GM19452 (cell line): ENCODE results near the gene TGM6.
"Not testable (repeated sequence)": the region's sequence is repeated elsewhere in the genome, so short reads cannot be mapped to it uniquely, and the experiment has no call there.

Experiments
- ATAC-seq: cut with Tn5 transposase; IDR thresholded peaks from one replicate; pipeline ENCODE4 v1.9.1; 2021; ENCODE audit not compliant: unreplicated experiment

The TGM6 gene

DNA sequence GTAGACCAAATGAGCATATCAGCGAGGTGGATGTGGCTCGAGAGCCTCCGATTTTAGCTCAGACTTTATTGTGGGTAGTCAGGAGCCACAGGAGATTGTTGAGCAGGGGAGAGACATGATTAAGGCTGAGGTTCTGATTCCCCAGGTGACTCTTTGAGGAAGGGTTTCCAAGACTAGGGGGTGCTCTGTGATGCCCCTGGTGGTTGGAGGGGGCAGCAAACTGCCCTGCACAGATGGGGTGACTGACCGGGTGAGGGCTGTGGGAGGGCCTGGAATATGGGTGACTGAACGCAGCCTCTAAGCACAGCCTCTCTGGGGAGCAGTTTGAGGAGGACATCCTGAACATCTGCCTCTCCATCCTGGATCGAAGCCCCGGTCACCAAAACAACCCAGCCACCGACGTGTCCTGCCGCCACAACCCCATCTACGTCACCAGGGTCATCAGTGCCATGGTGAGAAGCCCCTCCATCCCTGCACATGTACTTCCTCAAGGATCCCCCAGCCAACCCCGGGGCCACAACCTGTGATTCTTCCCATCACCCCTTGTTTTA lies 17.0 kb downstream of the TGM6 start:
- no peak for ATAC-seq

DNA sequence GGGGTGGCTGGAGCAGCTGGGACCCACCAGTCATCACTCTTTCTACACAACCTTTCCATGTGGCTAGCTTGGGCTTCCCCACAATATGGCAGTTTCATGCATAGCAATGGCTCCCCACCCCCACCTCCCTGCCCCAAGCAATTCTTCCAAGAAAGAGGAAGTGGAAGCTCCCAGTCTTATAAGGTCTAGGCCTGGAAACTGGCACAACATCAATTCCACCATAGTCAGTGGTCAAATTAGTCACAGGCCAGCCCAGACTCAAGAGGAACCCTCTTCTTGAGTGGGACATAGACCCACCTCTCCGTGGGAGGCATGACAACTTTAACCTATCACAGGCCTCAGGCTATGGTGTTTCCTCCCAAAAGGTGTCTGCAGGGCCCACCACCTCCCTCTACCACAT lies 17.7 kb downstream of the TGM6 start:
- ATAC-seq: no peak

DNA sequence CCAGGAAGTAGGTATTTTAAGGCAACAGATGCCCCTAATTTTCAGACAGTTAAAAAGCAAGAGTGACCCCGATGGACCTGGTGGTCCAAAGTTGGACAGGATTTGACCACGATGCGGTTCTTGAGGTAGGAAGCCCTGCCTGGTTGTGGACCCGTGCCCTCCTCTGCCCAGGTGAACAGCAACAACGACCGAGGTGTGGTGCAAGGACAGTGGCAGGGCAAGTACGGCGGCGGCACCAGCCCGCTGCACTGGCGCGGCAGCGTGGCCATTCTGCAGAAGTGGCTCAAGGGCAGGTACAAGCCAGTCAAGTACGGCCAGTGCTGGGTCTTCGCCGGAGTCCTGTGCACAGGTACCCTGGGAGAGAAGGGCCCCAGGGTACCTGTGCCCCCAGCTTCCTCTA lies 18.7 kb downstream of the TGM6 start:
- no peak for ATAC-seq

DNA sequence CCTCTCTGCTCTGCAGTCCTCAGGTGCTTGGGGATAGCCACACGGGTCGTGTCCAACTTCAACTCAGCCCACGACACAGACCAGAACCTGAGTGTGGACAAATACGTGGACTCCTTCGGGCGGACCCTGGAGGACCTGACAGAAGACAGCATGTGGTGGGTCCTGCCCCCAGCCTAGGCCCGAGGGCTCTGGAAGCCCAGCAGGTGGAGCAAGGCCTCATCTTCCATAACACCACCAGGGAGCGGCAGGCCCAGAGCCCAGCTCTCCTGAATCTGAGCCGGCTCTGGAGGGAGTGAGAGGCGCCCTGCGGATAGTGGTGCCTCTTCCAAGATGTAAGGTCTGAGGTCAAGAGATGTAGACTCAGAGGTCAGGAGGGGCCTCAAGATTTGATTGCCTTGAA lies 19.6 kb downstream of the TGM6 start:
- no peak for ATAC-seq

DNA sequence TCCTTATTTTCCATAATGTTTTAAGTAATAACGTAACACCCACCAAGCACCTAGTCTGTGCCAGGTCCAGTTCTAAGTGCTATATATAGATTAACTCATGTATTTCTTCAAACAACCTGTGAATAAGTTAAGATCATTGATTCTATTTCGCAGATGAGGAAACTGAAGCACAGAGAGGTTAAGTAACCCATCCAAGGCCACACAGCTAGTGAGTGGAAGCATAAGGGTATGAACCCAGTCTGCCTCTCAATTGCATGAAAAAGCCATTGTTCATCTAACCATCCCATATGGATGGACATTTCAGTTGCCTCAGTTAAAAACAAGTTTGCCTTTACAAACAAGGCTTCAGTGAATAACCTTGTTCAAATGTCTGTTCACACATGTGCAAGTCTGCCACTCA lies 20.8 kb downstream of the TGM6 start:
- ATAC-seq: no peak

DNA sequence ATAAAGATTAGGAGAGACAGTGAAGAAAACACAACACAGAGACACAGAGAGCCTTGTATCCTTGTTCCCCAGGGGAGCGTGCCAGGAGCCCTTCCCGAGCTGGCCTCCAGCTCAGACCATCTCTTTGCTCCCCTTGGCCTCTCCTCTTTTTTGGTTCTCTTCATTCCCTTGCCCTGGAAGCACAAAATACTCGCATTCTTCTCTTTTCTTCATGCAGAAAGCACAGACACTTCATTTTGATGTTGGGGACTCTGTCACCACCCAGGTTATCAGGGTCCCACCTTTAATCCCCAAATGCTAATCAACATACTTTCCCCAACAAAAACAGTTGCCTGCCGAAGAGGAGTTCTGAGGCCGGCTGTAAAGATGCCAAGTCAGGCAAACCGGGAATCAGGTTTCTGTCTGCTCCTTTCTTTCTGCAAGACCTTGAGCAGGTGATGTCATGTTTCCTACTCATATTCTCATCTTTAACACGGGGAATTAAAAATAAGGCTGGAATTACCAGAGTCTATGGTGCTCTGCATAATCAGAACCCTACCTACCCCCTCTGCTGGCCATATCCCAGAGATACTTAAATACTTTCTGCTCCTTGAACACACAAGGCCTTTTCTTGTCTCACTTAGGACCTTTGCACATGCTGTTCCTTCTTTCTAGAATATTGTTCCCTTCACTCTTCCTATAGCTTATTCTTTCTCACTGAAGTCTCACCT lies 21.7 kb downstream of the TGM6 start:
- ATAC-seq: no peak

DNA sequence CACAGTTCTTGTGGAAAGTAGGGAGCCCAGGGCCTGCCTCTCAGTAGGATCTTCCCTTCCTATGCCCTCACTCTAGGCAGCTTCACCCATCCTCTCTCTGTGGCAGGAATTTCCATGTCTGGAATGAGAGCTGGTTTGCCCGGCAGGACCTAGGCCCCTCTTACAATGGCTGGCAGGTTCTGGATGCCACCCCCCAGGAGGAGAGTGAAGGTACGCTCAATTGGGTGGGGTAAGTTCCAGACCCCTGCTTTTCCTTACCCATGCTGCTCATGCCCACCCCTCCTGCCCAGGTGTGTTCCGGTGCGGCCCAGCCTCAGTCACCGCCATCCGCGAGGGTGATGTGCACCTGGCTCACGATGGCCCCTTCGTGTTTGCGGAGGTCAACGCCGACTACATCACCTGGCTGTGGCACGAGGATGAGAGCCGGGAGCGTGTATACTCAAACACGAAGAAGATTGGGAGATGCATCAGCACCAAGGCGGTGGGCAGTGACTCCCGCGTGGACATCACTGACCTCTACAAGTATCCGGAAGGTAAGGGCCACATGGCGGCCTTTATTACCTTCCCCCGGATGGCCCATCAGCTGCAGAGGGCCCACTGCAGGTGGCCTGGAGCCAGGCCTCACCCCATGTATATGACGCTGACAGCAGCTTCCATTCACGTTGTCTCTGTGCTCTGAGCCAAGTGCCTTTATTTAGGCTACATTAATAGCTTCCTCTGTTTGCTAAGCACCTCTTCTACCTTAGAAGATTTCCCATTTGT lies 22.8 kb downstream of the TGM6 start:
- ATAC-seq: no peak

DNA sequence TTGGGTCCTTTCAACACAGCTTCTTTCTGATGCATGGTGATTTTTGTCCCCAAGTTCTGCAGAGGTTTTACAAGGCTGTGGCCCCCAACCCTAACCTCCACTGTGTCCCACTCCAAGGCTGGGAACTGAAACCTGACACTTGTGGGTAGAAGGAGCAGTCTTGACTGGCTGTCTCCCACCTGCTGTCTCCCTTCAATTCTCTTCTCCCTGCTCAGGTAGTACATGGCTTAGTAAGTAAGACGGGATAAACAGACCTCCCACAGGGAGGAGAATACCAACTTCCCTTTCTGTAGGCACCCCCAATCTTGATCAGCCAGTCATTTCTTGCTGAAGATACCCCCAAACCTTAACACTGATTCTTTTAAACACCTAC lies 25.0 kb downstream of the TGM6 start:
- no peak for ATAC-seq

DNA sequence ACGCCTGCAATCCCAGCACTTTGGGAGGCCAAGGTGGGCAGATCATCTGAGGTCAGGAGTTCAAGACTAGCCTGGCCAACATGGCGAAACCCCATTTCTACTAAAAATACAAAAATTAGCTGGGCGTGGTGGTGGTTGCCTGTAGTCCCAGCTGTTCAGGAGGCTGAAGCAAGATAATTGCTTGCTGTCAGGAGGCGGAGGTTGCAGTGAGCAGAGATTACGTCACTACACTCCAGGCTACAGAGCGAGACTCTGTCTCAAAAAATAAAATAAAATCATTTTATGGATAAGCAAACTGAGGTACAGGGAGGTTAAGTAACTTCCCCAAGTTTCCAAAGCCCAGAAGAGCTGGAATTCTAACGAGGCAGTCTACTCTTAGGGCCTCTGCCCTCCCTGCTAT lies 26.7 kb downstream of the TGM6 start:
- not testable (repeated sequence) for ATAC-seq

DNA sequence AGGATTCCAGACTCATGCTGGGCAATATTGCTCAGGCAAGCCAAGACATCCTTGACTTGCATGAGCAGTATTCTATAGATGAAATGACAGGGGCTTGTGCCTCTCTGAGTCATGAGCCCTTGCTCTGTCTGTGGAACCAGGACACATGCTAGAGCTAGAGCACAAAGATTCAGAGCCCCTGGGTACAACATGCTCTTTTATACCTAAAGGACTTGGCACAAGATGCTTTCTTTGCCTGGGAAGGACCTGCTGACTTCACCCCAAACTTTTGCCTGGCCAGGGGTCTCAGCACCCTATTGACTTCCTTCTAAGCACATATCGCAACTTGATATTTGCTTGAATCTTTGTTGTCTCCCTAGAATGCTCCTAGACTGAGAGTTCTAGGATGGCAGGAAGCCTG lies 27.4 kb downstream of the TGM6 start:
- no peak for ATAC-seq

DNA sequence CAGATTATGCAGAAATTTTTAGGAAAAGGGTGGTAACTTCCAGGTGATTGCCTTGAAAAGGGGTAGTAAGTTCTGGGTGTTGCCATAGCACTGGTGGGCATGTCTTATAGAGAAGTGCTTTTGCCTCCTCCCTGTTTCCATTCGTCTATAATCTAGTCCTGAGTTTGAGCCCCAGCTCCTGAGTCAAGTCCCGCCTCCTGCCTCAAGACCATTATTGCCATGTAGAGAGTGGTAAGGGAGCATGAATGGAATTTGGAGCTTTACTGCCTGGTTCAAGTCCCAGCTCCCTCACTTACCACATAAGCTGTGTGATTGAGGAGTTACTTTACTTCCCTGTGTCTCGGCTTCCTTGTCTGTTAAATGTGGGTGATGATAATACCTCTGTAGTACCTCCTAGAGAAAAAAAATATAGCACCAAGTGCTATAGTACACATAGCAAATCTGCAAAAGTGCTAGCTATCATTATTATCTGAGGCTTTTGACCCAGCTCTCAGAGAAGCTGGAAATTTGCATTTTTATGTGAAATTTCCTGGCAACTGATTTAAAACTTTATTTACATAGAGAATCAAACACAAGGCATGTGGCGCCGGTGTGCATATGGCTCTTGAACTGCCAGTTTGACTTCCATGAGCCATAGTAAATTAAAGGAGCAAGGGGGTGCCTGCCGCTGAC lies 36.0 kb downstream of the TGM6 start:
- ATAC-seq: no peak

DNA sequence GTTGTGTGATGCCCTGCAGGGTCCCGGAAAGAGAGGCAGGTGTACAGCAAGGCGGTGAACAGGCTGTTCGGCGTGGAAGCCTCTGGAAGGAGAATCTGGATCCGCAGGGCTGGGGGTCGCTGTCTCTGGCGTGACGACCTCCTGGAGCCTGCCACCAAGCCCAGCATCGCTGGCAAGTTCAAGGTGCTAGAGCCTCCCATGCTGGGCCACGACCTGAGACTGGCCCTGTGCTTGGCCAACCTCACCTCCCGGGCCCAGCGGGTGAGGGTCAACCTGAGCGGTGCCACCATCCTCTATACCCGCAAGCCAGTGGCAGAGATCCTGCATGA lies 36.5 kb downstream of the TGM6 start:
- ATAC-seq: no peak

DNA sequence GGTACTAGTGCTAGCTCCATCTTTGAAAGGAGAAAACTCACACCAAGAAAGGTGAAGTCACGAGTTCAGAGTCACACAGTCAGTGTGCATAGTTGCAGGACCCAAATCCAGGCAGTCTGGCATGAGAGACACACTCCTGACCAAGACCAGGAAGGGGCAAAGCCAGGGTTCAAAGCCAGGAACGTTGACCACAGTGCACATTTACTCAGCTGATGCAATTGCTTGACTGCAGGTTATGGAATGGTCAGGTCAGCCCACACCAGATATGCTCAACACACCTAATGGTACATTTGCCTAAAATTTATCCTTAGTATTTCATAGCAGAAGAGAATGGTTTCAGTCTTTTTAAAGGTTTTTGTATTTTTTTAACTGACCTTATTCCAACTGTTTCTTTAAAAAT lies 37.7 kb downstream of the TGM6 start:
- ATAC-seq: no peak

DNA sequence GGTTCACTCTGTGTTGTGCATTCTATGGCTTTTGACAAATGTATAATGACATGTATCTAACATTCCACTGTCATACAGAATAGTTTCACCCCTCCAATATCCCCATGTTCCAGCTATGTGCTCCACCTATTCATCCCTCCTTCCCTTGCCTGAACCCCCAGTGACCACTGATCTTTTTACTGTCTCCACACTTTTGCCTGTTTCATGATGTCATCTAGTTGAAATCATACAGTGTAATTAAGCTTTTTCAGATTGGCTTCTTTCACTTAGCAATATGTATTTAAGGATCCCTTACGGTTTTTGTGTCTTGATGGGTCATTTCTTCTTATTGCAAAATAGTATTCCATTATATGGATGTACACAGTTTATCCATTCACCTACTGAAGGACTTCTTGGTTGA lies 39.8 kb downstream of the TGM6 start:
- ATAC-seq: no peak

DNA sequence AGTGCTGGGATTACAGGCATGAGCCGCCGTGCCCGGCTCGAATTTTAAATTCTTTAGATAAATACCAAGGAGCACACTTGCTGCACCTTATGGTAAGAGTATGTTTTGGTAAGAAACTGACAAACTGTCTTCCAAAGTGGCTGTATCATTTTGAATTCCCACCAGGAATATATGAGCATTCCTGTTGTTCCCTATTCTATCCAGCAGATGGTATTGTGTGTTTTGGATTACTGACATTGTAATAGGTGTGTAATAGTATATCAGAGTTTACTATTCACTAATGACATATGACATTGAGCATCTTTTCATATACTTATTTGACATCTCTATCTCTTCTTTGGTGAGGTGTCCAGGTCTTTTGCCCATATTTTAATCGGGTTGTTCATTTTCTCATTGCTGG lies 40.5 kb downstream of the TGM6 start:
- ATAC-seq: no peak

DNA sequence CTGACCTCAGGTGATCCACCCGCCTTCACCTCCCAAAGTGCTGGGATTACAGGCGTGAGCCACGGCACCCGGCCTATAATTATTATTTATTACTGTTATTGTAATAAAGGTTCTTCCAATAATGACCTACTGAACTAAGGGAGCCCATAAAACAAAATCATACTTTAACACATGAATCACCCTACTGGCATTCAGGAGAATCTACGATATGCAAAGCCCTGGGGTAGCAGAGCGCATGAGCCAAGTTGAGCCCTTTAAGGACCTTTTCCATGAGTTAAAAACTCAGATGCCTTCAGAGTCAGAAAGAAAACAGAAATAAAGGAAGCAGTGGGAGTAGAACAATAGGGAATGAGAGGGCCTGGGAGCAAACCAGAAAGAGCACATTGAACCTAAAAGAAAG lies 48.4 kb downstream of the TGM6 start:
- ATAC-seq: no peak

DNA sequence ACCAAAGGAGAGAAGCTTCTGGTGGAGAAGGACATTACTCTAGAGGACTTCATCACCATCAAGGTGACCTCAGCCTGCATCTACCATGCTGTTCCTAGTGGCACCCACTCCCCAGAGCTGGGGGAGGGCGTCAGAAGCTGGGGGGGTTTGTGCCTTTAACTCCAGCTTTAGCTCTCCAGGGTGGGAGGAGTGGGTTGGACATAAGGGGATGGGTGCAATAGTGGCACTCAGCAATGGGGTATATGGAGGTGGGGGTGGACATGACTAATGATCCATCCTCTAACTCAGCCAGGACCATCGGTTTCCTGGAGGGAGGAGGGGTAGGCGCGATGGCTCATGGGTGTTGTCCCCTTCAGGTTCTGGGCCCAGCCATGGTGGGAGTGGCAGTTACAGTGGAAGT lies 49.8 kb downstream of the TGM6 start:
- no peak for ATAC-seq

DNA sequence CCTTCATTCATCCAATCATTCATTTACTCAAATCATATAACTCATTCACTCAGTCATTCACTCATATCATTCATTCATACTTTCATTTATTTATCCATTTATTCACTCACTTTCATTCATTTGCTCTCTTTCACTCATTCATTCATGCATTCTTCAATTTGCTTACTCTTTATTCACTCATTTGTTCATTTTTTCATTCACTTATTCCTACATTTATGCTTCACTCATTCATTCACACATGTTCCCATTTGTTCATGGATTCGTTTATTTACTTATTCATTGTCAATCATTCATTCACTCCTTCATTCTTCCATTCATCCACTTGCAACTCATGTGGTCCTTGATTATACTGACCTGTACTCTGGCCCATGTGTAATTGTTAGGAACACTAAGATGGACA lies 50.5 kb downstream of the TGM6 start:
- no peak for ATAC-seq

DNA sequence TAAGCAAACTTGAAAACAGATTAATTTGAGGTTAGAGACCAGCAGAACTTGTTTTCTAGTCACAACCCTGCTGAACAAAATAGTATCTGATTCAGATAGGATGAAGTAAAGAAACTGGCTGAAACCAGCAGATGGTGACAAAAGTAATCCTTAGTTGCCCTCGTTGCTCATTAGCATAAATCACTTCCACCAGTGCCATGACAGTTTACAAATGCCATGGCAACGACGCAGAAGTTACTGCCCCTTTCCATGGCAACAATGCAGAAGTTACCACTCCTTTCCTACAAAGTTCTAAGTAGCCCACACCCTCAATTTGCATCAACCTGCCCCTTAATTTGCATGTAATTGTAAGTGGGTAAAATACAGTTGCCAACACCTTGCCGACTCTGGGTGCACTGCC lies 66.1 kb downstream of the TGM6 start:
- ATAC-seq: no peak

DNA sequence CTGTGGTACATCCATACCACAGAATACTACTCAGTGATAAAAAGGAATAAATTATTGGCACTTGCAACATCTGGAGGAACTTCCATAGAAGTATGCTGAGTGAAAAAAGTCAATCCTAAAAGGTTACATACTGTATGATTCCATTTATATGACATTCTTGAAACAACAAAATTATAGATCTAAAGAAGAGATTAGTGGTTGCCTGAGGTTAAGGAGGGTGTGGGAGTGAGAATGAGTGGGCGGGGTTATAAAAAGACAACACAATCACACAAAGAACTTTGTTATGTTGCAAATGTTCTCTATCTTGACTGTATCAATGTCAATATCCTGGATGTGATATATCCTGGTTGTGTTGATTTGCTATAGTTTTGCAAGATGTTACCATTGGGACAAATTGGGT lies 68.7 kb downstream of the TGM6 start:
- ATAC-seq: no peak

DNA sequence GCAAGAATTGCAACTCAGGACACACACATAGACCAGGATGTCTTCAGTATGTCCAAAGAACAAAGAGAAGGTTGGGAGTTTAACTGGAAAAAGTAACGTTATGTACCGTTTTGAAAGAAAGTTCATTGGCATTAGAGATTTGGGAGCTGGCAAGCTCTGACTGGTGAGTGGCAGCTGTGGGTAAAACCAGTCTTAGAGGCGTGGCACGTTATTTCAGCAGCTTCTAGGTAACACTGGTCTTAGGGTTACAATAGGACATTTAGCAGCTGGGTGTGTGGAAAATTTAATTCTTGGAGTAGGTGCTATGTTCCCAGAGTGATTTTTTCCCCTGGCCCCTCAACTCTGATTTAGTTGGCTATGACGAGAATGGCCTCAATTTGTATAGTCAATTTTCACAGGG lies 70.7 kb downstream of the TGM6 start:
- no peak for ATAC-seq
